GM12878 (cell line): ENCODE data around the gene GANC.

ENCODE experiments used
- CREB1 ChIP-seq: IDR thresholded peaks from 2 replicates; pipeline ENCODE4 v1.6.1; 2012; ENCODE audit warnings: low read depth, mild to moderate bottlenecking, inconsistent platforms
- CTCF ChIP-seq, 3 experiments: IDR thresholded peaks in 2 of 3; conservative IDR thresholded peaks in 1 of 3; 2 replicates each; pipeline ENCODE4 v1.5.1; 2011; ENCODE audit warnings: low read depth in 3 of 3, low read length in 3 of 3, mild to moderate bottlenecking in 3 of 3, control low read depth in 2 of 3, moderate library complexity in 2 of 3, inconsistent platforms in 1 of 3, mixed read lengths in 1 of 3; ENCODE audit not compliant: control insufficient read depth in 2 of 3, insufficient read depth in 1 of 3; ENCODE audit errors: extremely low read depth in 1 of 3
- FOXK2 ChIP-seq: fragments of 450-650 bp; IDR thresholded peaks from 2 replicates; pipeline ENCODE4 v1.6.1; 2017; ENCODE audit warnings: mild to moderate bottlenecking, moderate library complexity
- HDGF ChIP-seq: fragments of 450-650 bp; IDR thresholded peaks from 2 replicates; pipeline ENCODE4 v1.6.1; 2016; ENCODE audit warnings: antibody characterized with exemption
- NFYB ChIP-seq: IDR thresholded peaks from 2 replicates; pipeline ENCODE4 v1.6.1; 2011; ENCODE audit warnings: low read depth, mild to moderate bottlenecking, low read length, improper control_type of control experiment, moderate library complexity; ENCODE audit not compliant: insufficient read depth
- NR2C2 ChIP-seq: IDR thresholded peaks from 2 replicates; pipeline ENCODE4 v1.6.1; 2011; ENCODE audit warnings: borderline replicate concordance, low read depth; ENCODE audit not compliant: control insufficient read depth, insufficient read length
- POLR2A ChIP-seq: IDR thresholded peaks from 2 replicates; pipeline ENCODE4 v1.6.1; 2011; ENCODE audit warnings: low read depth, mild to moderate bottlenecking, low read length
- POLR2AphosphoS5 ChIP-seq: IDR thresholded peaks from 2 replicates; pipeline ENCODE4 v1.6.1; 2011; ENCODE audit warnings: mild to moderate bottlenecking, low read length, inconsistent platforms
- REST ChIP-seq: IDR thresholded peaks from 2 replicates; pipeline ENCODE4 v1.6.1; 2012; ENCODE audit warnings: mild to moderate bottlenecking, low read depth, low read length
- SP1 ChIP-seq: IDR thresholded peaks from one replicate; pipeline ENCODE4 v1.6.1; 2011; ENCODE audit warnings: low read depth, low read length
- TAF1 ChIP-seq: IDR thresholded peaks from 2 replicates; pipeline ENCODE4 v1.6.1; 2011; ENCODE audit warnings: mild to moderate bottlenecking, low read depth, low read length, borderline replicate concordance
- USF2 ChIP-seq: IDR thresholded peaks from 2 replicates; pipeline ENCODE4 v1.6.1; 2011; ENCODE audit warnings: low read depth, low read length, improper control_type of control experiment, borderline replicate concordance
- TF ChIP-seq, protein P1 (sequence below): IDR thresholded peaks from 2 replicates; pipeline ENCODE4 v1.6.1; 2012; ENCODE audit warnings: low read length, inconsistent platforms

DNA sequence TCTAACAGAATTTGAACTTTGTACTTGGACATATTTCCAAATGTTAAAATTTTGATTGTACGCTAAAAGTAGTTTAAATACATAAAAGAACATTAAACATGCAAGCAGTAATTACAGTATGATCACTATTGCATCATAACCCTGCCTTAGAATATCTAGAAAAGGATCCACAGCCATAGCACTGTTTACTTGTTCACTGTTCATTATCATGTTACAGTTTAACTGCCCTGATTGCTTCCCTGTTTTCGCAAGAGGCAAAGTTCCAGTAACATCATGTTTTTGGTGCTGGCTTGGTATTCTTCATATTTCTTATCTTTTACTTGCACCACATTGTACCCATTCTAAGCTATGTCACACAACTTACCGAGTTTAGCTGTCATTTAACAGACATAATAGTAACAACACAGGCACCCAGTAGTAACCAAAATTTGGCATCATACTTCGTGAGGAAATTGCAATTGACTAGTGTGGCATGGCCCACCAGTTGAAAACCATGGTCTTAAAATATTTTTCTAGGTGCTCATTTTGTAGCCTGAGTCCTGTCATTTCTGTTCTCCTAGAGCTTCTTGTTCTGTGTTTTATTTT lies 13.5 kb downstream of the GANC start:
- no peak for TF ChIP-seq REST
- TF ChIP-seq TAF1: no peak
- TF ChIP-seq, protein P1, sequence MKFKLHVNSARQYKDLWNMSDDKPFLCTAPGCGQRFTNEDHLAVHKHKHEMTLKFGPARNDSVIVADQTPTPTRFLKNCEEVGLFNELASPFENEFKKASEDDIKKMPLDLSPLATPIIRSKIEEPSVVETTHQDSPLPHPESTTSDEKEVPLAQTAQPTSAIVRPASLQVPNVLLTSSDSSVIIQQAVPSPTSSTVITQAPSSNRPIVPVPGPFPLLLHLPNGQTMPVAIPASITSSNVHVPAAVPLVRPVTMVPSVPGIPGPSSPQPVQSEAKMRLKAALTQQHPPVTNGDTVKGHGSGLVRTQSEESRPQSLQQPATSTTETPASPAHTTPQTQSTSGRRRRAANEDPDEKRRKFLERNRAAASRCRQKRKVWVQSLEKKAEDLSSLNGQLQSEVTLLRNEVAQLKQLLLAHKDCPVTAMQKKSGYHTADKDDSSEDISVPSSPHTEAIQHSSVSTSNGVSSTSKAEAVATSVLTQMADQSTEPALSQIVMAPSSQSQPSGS: no peak
- no peak for TF ChIP-seq POLR2A
- TF ChIP-seq CTCF (IDR thresholded peaks at IDR 0.05 in 2 of 3, conservative IDR thresholded peaks at IDR 0.05 in 1 of 3; ENCODE audit: control insufficient read depth in 2 of 3, extremely low read depth in 1 of 3, insufficient read depth in 1 of 3, low read depth in 3 of 3, low read length in 3 of 3): no peak
- TF ChIP-seq CREB1: no peak
- no peak for TF ChIP-seq NFYB
- no peak for TF ChIP-seq USF2
- TF ChIP-seq SP1: no peak
- no peak for TF ChIP-seq HDGF
- TF ChIP-seq POLR2AphosphoS5: no peak
- no peak for TF ChIP-seq FOXK2
- no peak for TF ChIP-seq NR2C2
